IMR-90 (cell line): ENCODE results near the gene HS6ST2. TPM values are rescaled to one million over a fixed set of nuclear protein-coding genes. Genes with fewer than 3 reads are reported as not detected.
"Not testable (repeated sequence)": the region's sequence is repeated elsewhere in the genome, so short reads cannot be mapped to it uniquely, and the experiment has no call there.

Experiments
- ATAC-seq: fragments of 200-7000 bp; cut with Tn5 transposase; 2 replicates; pipeline ENCODE4 v1.9.1; 2020; ENCODE audit warnings: low read depth, mild to moderate bottlenecking, moderate library complexity
- BruUV-seq: library from RNA; stranded (reverse); fragments of 400-500 nt; replicated peaks from 2 replicates; lab custom pipeline; 2021; lab: Mats Ljungman, UMichigan
- CTCF ChIA-PET: fragments of 300-600 bp; formaldehyde crosslinking; extraction: SDS; loops from one replicate; lab custom pipeline; 2021; ENCODE audit warnings: antibody characterized with exemption; lab: Yijun Ruan, JAX
- POLR2A ChIA-PET: fragments of 300-600 bp; sonication (Branson Sonifier 250); formaldehyde crosslinking; loops from one replicate; lab custom pipeline; 2022; ENCODE audit warnings: antibody characterized with exemption; ENCODE audit not compliant: unreplicated experiment; lab: Charles Lee
- DNase-seq: peaks from one replicate; pipeline ENCODE4 v3.0.0; 2013
- H2AFZ ChIP-seq: replicated peaks from 2 replicates; pipeline ENCODE3; 2013; ENCODE audit warnings: low read length, mild to moderate bottlenecking; ENCODE audit not compliant: poor library complexity
- H2AK5ac ChIP-seq: 2 replicates; pipeline ENCODE4 v1.6.1; 2013; ENCODE audit warnings: low read depth, low read length, inconsistent platforms
- H2AK9ac ChIP-seq: replicated peaks from 2 replicates; pipeline ENCODE3; 2013; ENCODE audit warnings: mild to moderate bottlenecking, low read depth, low read length, moderate library complexity; ENCODE audit not compliant: poor library complexity
- H2BK120ac ChIP-seq: 2 replicates; pipeline ENCODE4 v1.6.1; 2013; ENCODE audit warnings: low read depth, low read length, inconsistent platforms
- H2BK15ac ChIP-seq: 3 replicates; pipeline ENCODE4 v1.6.1; 2013; ENCODE audit warnings: low read depth, low read length, inconsistent platforms
- H2BK20ac ChIP-seq: 2 replicates; pipeline ENCODE4 v1.6.1; 2013; ENCODE audit warnings: low read depth, mild to moderate bottlenecking, inconsistent platforms, low read length, moderate library complexity
- H2BK5ac ChIP-seq: 2 replicates; pipeline ENCODE4 v1.6.1; 2013; ENCODE audit warnings: mild to moderate bottlenecking, low read depth, low read length, inconsistent platforms; ENCODE audit not compliant: poor library complexity, severe bottlenecking
- H3K14ac ChIP-seq: replicated peaks from 2 replicates; pipeline ENCODE4 v1.6.1; 2013; ENCODE audit warnings: low read depth, low read length, inconsistent platforms
- H3K18ac ChIP-seq: 2 replicates; pipeline ENCODE4 v1.6.1; 2013; ENCODE audit warnings: low read depth, low read length, control low read depth
- H3K23ac ChIP-seq: 2 replicates; pipeline ENCODE4 v1.6.1; 2013; ENCODE audit warnings: low read depth, low read length, inconsistent platforms
- H3K27ac ChIP-seq: 2 replicates; pipeline ENCODE4 v1.5.1; 2013; ENCODE audit warnings: mild to moderate bottlenecking, control low read depth, low read length; ENCODE audit not compliant: insufficient read depth
- H3K27me3 ChIP-seq: 2 replicates; pipeline ENCODE4 v1.6.1; 2013; ENCODE audit warnings: low read length; ENCODE audit not compliant: control insufficient read depth, insufficient read depth
- H3K36me3 ChIP-seq: 2 replicates; pipeline ENCODE4 v1.6.1; 2013; ENCODE audit warnings: low read length, mixed read lengths; ENCODE audit not compliant: control insufficient read depth, insufficient read depth
- H3K4ac ChIP-seq: 2 replicates; pipeline ENCODE4 v1.6.1; 2013; ENCODE audit warnings: low read depth, low read length, inconsistent platforms
- H3K4me1 ChIP-seq: 2 replicates; pipeline ENCODE4 v1.6.1; 2013; ENCODE audit warnings: low read length, mixed read lengths; ENCODE audit not compliant: control insufficient read depth, insufficient read depth
- H3K4me2 ChIP-seq: 2 replicates; pipeline ENCODE4 v1.6.1; 2013; ENCODE audit warnings: low read depth, mild to moderate bottlenecking, control low read depth, low read length, moderate library complexity
- H3K4me3 ChIP-seq: 2 replicates; pipeline ENCODE4 v1.5.1; 2013; ENCODE audit warnings: low read depth, mild to moderate bottlenecking, control low read depth, low read length, moderate library complexity; ENCODE audit not compliant: insufficient read depth
- H3K56ac ChIP-seq: 2 replicates; pipeline ENCODE4 v1.6.1; 2013; ENCODE audit warnings: low read length, inconsistent platforms; ENCODE audit not compliant: insufficient read depth; ENCODE audit errors: extremely low read depth
- H3K79me1 ChIP-seq, 2 experiments: 2 replicates each; pipeline ENCODE4 v1.6.1; 2013; ENCODE audit warnings: low read length in 2 of 2, inconsistent platforms in 1 of 2, low read depth in 1 of 2
- H3K9ac ChIP-seq: 2 replicates; pipeline ENCODE4 v1.6.1; 2013; ENCODE audit warnings: low read depth, low read length, control low read depth
- H3K9me1 ChIP-seq: 2 replicates; pipeline ENCODE4 v1.6.1; 2013; ENCODE audit warnings: low read length, inconsistent platforms; ENCODE audit not compliant: insufficient read depth
- H3K9me3 ChIP-seq: 2 replicates; pipeline ENCODE4 v1.6.1; 2013; ENCODE audit warnings: low read length; ENCODE audit not compliant: control insufficient read depth, insufficient read depth
- H4K20me1 ChIP-seq: 2 replicates; pipeline ENCODE4 v1.6.1; 2013; ENCODE audit warnings: low read length, inconsistent platforms; ENCODE audit not compliant: insufficient read depth
- H4K5ac ChIP-seq: 2 replicates; pipeline ENCODE4 v1.6.1; 2013; ENCODE audit warnings: mild to moderate bottlenecking, low read depth, low read length, control low read depth
- H4K8ac ChIP-seq, 2 experiments: 2 replicates each; pipeline ENCODE4 v1.6.1; 2013; ENCODE audit warnings: low read depth in 2 of 2, low read length in 2 of 2, control low read depth in 1 of 2, inconsistent platforms in 1 of 2
- H4K91ac ChIP-seq: 2 replicates; pipeline ENCODE4 v1.6.1; 2013; ENCODE audit warnings: low read depth, low read length, inconsistent platforms; ENCODE audit not compliant: insufficient read depth
- BHLHE40 ChIP-seq: fragments of 150-350 bp; IDR thresholded peaks from 2 replicates; pipeline ENCODE4 v1.6.1; 2016; ENCODE audit warnings: mild to moderate bottlenecking, low read depth, low read length
- CHD1 ChIP-seq: IDR thresholded peaks from 2 replicates; pipeline ENCODE4 v1.6.1; 2012; ENCODE audit warnings: low read depth, low read length, improper control_type of control experiment
- NFE2L2 ChIP-seq: fragments of 150-350 bp; IDR thresholded peaks from 2 replicates; pipeline ENCODE4 v1.6.1; 2016; ENCODE audit warnings: low read depth, mild to moderate bottlenecking, low read length
- WGBS, 2 experiments: methylation state at CpG; one replicate each; pipeline versions ENCODE4 v1.1.5 to v1.1.7; 2013; ENCODE audit warnings: missing lambda C conversion rate in 2 of 2; ENCODE audit not compliant: insufficient read length in 1 of 2; ENCODE audit errors: extremely low coverage in 2 of 2; 5-methylcytosine and 5-hydroxymethylcytosine counted together
- dilution Hi-C: fragments of 300-500 bp; cut with HindIII; formaldehyde crosslinking; loops from one replicate; pipeline ENCODE4 v1.14.3; 2018; ENCODE audit warnings: low sequenced_read_pairs; ENCODE audit not compliant: unreplicated experiment
- in situ Hi-C: fragments of 300-500 bp; cut with MboI; formaldehyde crosslinking; loops from 3 replicates; pipeline ENCODE4 v1.14.3; 2019; ENCODE audit warnings: low sequenced_read_pairs, inconsistent platforms, mixed read lengths
- intact Hi-C: fragments of 100-400 bp; cut with micrococcal nuclease; formaldehyde crosslinking; loops from 2 replicates; pipeline ENCODE4 v1.10.0; 2022
- polyA plus RNA-seq, 3 experiments: library from polyadenylated mRNA; depleted of rRNA; stranded (reverse); fragments of >200 nt; gene quantifications; 2 replicates each; pipeline ENCODE4 v1.2.3, GENCODE V29; 2012; ENCODE audit warnings: low replicate concordance in 1 of 3
- total RNA-seq: library from RNA; depleted of rRNA; stranded (reverse); fragments of >200 nt; gene quantifications from 2 replicates; pipeline ENCODE4 v1.2.3, GENCODE V29; 2012
- TF ChIP-seq, protein P1 (sequence below): fragments of 150-350 bp; IDR thresholded peaks from 2 replicates; pipeline ENCODE4 v1.6.1; 2016; ENCODE audit warnings: low read depth, mild to moderate bottlenecking, low read length, moderate library complexity, borderline replicate concordance

Gene HS6ST2
- total and polyA plus RNA-seq, 2 of the 4 experiments (the other 2 are of a cell fraction) = not detected

GRCh38 chrX:132983496-132983895, 25.1 kb upstream of the HS6ST2 start:
- no peak overlapping the region for H3K14ac ChIP-seq
- H2BK20ac ChIP-seq = no peak overlapping the region
- H2AK9ac ChIP-seq = no peak overlapping the region
- H2BK120ac ChIP-seq = no peak overlapping the region
- H3K27ac ChIP-seq = no peak overlapping the region
- H3K18ac ChIP-seq = no peak overlapping the region
- no peak overlapping the region for H3K23ac ChIP-seq
- no peaks in the 10 kb centered on the region for H3K9me1 ChIP-seq
- no TSS peak for BruUV-seq
- no peak for DNase-seq
- H2BK15ac ChIP-seq = no peak overlapping the region
- H3K4me2 ChIP-seq = no peak overlapping the region
- no peak overlapping the region for H3K4me3 ChIP-seq
- ATAC-seq = no peak
- H2AFZ ChIP-seq = no peak overlapping the region
- no peak overlapping the region for H3K56ac ChIP-seq
- H3K27me3 ChIP-seq = no peaks in the 10 kb centered on the region; the same call in 1 of the 2 replicates
- no peak overlapping the region for H4K91ac ChIP-seq
- no peak overlapping the region for H2AK5ac ChIP-seq
- H3K36me3 ChIP-seq = no peaks in the 10 kb centered on the region
- no peak overlapping the region for H4K5ac ChIP-seq
- H3K79me1 ChIP-seq = no peaks in the 10 kb centered on the region
- ChIA-PET POLR2A (no interaction called here), CTCF (no interaction called here)
- H3K4me1 ChIP-seq = no peaks in the 10 kb centered on the region
- H2BK5ac ChIP-seq = no peak overlapping the region
- in situ Hi-C loops (no loop called here), dilution Hi-C loops (no loop called here), intact Hi-C loops (no loop called here)
- no peak overlapping the region for H3K4ac ChIP-seq
- no peaks in the 10 kb centered on the region for H3K9me3 ChIP-seq
- WGBS, 2 experiments = no CpG with 5 or more reads among the region's 2 CpGs
- H3K9ac ChIP-seq = no peak overlapping the region
- TF ChIP-seq, protein P1, sequence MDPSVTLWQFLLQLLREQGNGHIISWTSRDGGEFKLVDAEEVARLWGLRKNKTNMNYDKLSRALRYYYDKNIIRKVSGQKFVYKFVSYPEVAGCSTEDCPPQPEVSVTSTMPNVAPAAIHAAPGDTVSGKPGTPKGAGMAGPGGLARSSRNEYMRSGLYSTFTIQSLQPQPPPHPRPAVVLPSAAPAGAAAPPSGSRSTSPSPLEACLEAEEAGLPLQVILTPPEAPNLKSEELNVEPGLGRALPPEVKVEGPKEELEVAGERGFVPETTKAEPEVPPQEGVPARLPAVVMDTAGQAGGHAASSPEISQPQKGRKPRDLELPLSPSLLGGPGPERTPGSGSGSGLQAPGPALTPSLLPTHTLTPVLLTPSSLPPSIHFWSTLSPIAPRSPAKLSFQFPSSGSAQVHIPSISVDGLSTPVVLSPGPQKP = no peak
- TF ChIP-seq CHD1 (no peak), NFE2L2 (no peak), BHLHE40 (no peak)
- H4K8ac ChIP-seq = no peak overlapping the region
- H4K20me1 ChIP-seq = no peaks in the 10 kb centered on the region

GRCh38 chrX:132980035-132980434, 21.6 kb upstream of the HS6ST2 start:
- H2BK15ac ChIP-seq, H3K4me3 ChIP-seq, H3K9me1 ChIP-seq, H3K79me1 ChIP-seq, H2AK9ac ChIP-seq, H3K23ac ChIP-seq, CTCF ChIA-PET, H3K4ac ChIP-seq, H3K27me3 ChIP-seq, H4K91ac ChIP-seq, BruUV-seq, H4K5ac ChIP-seq, in situ Hi-C loops, H3K4me1 ChIP-seq, H2BK5ac ChIP-seq, ATAC-seq, H2BK20ac ChIP-seq, H4K8ac ChIP-seq, H2AFZ ChIP-seq, H3K4me2 ChIP-seq, H3K9me3 ChIP-seq, dilution Hi-C loops, intact Hi-C loops, H3K56ac ChIP-seq, H3K27ac ChIP-seq, H3K36me3 ChIP-seq, H4K20me1 ChIP-seq, H2AK5ac ChIP-seq, POLR2A ChIA-PET, H3K9ac ChIP-seq, DNase-seq, H3K18ac ChIP-seq, H3K14ac ChIP-seq, H2BK120ac ChIP-seq: not testable (repeated sequence)
- no CpG with 5 or more reads among the region's 2 CpGs for WGBS, 2 experiments
